Kidney epithelial cell (primary cell): ENCODE data around the gene KDM4F. TPM values are rescaled to one million over a fixed set of nuclear protein-coding genes. Genes with fewer than 3 reads are reported as not detected.

Experiments
- DNase-seq: peaks from one replicate; pipeline ENCODE4 v3.0.0-alpha.2; 2010; ENCODE audit warnings: low read depth
- H3K27me3 ChIP-seq: 2 replicates; pipeline ENCODE4 v1.6.0; 2011; ENCODE audit warnings: low read length; ENCODE audit not compliant: control insufficient read depth, insufficient read depth
- H3K36me3 ChIP-seq: 2 replicates; pipeline ENCODE4 v1.5.1; 2011; ENCODE audit warnings: low read length; ENCODE audit not compliant: control insufficient read depth, insufficient read depth
- H3K4me3 ChIP-seq: 2 replicates; pipeline ENCODE4 v1.5.1; 2011; ENCODE audit warnings: low read depth, mild to moderate bottlenecking, control low read depth, low read length
- CTCF ChIP-seq: IDR thresholded peaks from 2 replicates; pipeline ENCODE4 v1.5.1; 2011; ENCODE audit warnings: mild to moderate bottlenecking, moderate library complexity, low read length, control low read depth, inconsistent platforms; ENCODE audit not compliant: insufficient read depth, poor library complexity, severe bottlenecking
- total RNA-seq: library from RNA; depleted of rRNA; stranded (reverse); fragments of >200 nt; gene quantifications from 2 replicates; pipeline ENCODE4 v1.2.3, GENCODE V29; 2015

The KDM4F gene
- total RNA-seq, 1 donor from 2014 or later = not detected

- DNase-seq = no peak
- H3K27me3 ChIP-seq = no peaks in the 10 kb centered on the region
- TF ChIP-seq CTCF = no peak
These were observed 33.4 kb downstream of the KDM4F start for GRCh38 chr11:95082576-95083001.

GRCh38 chr11:95084509-95084908 is 35.3 kb downstream of the KDM4F start:
- Histone ChIP-seq H3K27me3 (no peaks in the 10 kb centered on the region), H3K36me3 (no peaks in the 10 kb centered on the region), H3K4me3 (no peak overlapping the region)
- DNase-seq = peak; percentile 83
- TF ChIP-seq CTCF = no peak

More at GRCh38 chr11:95082576-95083001, 33.4 kb downstream of the KDM4F start:
- no peak overlapping the region for H3K4me3 ChIP-seq
- no peaks in the 10 kb centered on the region for H3K36me3 ChIP-seq

GRCh38 chr11:95085117-95085816 is 36.0 kb downstream of the KDM4F start:
- DNase-seq = no peak
- H3K36me3 ChIP-seq = no peaks in the 10 kb centered on the region
- H3K4me3 ChIP-seq = no peak overlapping the region
- TF ChIP-seq CTCF = no peak
- no peaks in the 10 kb centered on the region for H3K27me3 ChIP-seq

- H3K4me3 ChIP-seq = no peak overlapping the region
- DNase-seq = no peak
- no peak for TF ChIP-seq CTCF
These were observed 36.9 kb downstream of the KDM4F start for GRCh38 chr11:95086151-95086550.

GRCh38 chr11:95086836-95087570 is 37.8 kb downstream of the KDM4F start:
- Histone ChIP-seq H3K4me3 (no peak overlapping the region), H3K27me3 (no peaks in the 10 kb centered on the region), H3K36me3 (no peaks in the 10 kb centered on the region)
- no peak for TF ChIP-seq CTCF
- DNase-seq = no peak

More at GRCh38 chr11:95086151-95086550, 36.9 kb downstream of the KDM4F start:
- no peaks in the 10 kb centered on the region for H3K27me3 ChIP-seq
- no peaks in the 10 kb centered on the region for H3K36me3 ChIP-seq
